ENCODE data around the gene SPINT2. TPM values are rescaled to one million over a fixed set of nuclear protein-coding genes. Genes with fewer than 3 reads are reported as not detected.

The SPINT2 gene
- total RNA-seq, 2 donors from 2014 or later = 11.1 to 52.7 TPM

GRCh38 chr19:38278751-38279150 is 14.4 kb downstream of the SPINT2 start:
- no peak for TF ChIP-seq CTCF (IDR thresholded peaks at IDR 0.05)
- H3K36me3 ChIP-seq = no peaks in the 10 kb centered on the region
- H3K4me3 ChIP-seq = no peak overlapping the region
- no peaks in the 10 kb centered on the region for H3K9me3 ChIP-seq
- H3K27ac ChIP-seq = peak overlapping the region; percentile 72 to 79
- H3K4me1 ChIP-seq = peaks cover 0 to 58% of the 10 kb centered on the region in 2 donors
- no peaks in the 10 kb centered on the region for H3K27me3 ChIP-seq
- no peak for DNase-seq (ENCODE audit: low spot score)

GRCh38 chr19:38280030-38280921 is 15.9 kb downstream of the SPINT2 start:
- no peak for DNase-seq (ENCODE audit: low spot score)
- Histone ChIP-seq H3K9me3 (no peaks in the 10 kb centered on the region), H3K4me3 (no peak overlapping the region), H3K36me3 (no peaks in the 10 kb centered on the region), H3K4me1 (peaks cover 0 to 46% of the 10 kb centered on the region in 2 donors), H3K27me3 (no peaks in the 10 kb centered on the region), H3K27ac (peak overlapping the region; percentile 19 to 50)
- TF ChIP-seq CTCF (IDR thresholded peaks at IDR 0.05) = no peak

- Histone ChIP-seq H3K9me3 (no peaks in the 10 kb centered on the region), H3K4me3 (no peak overlapping the region), H3K36me3 (no peaks in the 10 kb centered on the region), H3K4me1 (peaks cover 0 to 32% of the 10 kb centered on the region in 2 donors), H3K27ac (no peak overlapping the region), H3K27me3 (no peaks in the 10 kb centered on the region)
- no peak for TF ChIP-seq CTCF (IDR thresholded peaks at IDR 0.05)
- no peak for DNase-seq (ENCODE audit: low spot score)
These were observed 17.6 kb downstream of the SPINT2 start for GRCh38 chr19:38281811-38282566.

GRCh38 chr19:38283271-38283670 is 18.9 kb downstream of the SPINT2 start:
- Histone ChIP-seq H3K9me3 (no peaks in the 10 kb centered on the region), H3K27ac (no peak overlapping the region), H3K4me1 (peaks cover 0 to 19% of the 10 kb centered on the region in 2 donors), H3K4me3 (no peak overlapping the region), H3K27me3 (no peaks in the 10 kb centered on the region), H3K36me3 (no peaks in the 10 kb centered on the region)
- no peak for TF ChIP-seq CTCF (IDR thresholded peaks at IDR 0.05)
- DNase-seq (ENCODE audit: low spot score) = no peak

- no peak for TF ChIP-seq CTCF (IDR thresholded peaks at IDR 0.05)
- Histone ChIP-seq H3K9me3 (no peaks in the 10 kb centered on the region), H3K4me1 (peaks cover 0 to 9% of the 10 kb centered on the region in 2 donors), H3K27me3 (no peaks in the 10 kb centered on the region), H3K36me3 (no peaks in the 10 kb centered on the region), H3K27ac (no peak overlapping the region), H3K4me3 (no peak overlapping the region)
- no peak for DNase-seq (ENCODE audit: low spot score)
These were observed 20.0 kb downstream of the SPINT2 start for GRCh38 chr19:38284422-38284821.
